ENCODE measurements around the gene TMED6.

TMED6 gene

DNA sequence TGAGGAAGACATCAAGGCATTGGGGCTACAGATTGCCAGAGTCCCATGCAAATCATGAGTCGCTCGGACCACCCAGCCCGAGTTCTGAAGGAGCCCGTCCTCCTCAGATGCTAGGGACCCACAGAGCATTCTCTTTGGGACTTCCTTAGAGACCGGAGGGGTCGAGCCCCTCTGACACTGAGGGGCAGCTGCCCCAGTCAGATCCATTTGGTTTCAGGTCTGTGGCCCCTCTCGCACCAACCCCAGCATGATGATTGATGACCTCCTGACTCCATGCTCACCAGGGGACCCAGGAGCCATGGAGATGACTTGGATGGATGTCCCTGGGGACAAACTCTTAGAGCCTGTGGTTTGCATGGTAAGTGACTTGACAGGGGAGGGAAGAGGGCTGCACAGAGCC is 29.2 kb downstream of the TMED6 start:
- DNase-seq: no peak

DNA sequence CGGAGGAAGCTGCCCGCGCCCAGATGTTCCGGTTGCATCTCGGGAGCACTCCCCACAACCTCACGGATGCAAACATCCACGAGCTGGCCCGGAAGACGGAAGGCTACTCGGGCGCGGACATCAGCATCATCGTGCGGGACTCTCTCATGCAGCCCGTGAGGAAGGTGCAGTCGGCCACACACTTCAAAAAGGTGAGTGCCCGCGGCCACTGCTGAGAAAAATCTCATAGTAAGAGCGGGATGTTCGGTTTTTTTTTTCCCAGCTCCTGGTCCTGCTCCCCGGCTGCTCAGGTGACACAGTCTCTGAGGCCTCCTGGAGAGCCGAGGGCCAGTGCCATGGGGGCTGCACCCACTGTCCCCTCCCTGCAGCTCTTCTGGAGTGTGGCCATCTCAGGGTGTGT is 30.5 kb downstream of the TMED6 start:
- DNase-seq: no peak

DNA sequence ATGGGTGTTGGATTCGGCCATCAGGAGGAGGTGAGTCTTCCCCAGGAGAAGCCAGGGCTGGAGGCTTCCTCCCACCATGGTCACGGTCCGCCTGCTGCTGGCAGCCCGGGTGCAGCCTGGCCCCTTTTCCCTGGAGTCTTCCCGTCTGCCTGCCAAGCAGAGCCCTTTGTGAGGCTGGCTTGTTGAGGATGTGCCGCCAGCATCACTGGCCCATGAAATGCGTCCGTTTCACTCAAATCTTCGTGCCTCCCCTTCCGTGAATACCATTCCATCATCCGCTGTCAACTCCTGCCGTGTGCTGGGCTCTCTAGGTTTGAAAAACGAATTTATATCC is 30.9 kb downstream of the TMED6 start:
- DNase-seq: no peak

DNA sequence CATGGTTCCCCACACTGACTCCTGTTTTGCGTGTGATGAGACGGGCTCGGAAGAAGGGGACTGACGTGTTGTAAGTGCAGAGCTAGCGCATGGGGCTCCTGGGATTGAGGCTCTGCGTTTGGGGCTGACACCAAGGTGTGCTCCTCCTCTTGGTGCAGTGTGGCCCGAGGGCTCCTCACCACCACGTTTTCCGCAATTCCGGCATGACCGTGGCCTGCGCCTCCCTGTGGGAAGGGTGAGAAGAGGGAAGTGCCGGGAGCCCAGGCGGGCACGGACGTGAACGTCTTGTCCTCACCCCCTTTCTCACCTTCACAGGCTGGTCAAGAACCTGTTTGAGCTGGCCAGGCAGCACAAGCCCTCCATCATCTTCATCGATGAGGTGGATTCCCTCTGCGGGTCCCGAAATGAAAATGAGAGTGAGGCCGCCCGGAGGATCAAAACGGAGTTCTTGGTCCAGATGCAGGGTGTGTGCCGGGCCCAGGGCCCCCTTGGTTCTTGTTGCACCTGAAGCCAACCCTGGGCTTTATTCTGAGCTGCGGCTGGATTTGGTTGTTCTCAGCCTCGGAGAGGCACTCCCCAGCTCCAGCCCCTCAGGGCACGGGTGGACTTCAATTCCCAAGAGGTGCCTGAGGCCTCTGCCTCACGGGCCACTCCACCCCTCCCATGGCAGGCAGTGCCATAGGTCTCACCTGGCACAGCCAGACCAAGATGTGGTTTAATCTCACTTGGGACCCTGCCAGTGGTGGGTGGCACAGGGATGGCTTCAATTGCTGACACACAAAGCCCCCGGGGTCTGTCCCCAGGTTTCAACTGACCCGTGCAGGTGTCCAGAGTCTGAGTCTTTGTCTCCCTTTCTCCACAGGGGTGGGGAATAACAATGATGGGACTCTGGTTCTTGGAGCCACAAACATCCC is 31.5 kb downstream of the TMED6 start:
- DNase-seq: no peak

DNA sequence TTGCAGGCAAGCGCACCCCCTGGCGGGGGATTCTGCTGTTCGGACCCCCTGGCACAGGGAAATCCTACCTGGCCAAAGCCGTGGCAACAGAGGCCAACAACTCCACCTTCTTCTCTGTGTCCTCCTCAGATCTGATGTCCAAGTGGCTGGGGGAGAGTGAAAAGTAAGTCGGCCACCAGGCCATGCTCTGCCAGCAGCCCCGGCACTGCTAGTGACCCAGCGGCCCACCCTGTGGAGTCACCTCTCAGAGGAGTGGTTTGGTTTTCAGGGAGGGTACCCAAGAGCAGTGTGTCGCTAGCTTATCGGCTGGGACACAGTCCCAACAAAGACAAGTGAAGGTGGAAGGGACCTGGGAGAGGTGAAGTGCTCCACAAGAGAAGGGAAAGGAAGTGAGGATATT is 32.2 kb downstream of the TMED6 start:
- no peak for DNase-seq

DNA sequence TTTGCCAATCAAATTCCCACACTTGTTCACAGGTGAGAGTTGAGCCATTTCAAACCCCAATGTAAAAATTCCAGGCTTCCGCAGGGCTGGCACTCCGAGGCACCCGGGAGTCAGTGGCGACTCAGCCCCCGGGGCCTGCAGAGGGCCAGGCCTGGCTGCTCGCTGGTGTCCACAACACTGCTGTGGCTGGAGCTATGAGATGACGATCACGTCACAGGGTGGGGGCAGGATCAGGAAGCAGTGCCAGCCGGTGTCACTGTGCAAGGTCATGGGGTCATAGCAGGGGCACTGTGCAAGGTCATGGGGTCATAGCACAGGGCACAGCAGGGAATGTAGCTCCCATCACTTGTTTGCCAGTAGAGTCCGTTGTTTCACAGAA is 32.7 kb downstream of the TMED6 start:
- DNase-seq: no peak

DNA sequence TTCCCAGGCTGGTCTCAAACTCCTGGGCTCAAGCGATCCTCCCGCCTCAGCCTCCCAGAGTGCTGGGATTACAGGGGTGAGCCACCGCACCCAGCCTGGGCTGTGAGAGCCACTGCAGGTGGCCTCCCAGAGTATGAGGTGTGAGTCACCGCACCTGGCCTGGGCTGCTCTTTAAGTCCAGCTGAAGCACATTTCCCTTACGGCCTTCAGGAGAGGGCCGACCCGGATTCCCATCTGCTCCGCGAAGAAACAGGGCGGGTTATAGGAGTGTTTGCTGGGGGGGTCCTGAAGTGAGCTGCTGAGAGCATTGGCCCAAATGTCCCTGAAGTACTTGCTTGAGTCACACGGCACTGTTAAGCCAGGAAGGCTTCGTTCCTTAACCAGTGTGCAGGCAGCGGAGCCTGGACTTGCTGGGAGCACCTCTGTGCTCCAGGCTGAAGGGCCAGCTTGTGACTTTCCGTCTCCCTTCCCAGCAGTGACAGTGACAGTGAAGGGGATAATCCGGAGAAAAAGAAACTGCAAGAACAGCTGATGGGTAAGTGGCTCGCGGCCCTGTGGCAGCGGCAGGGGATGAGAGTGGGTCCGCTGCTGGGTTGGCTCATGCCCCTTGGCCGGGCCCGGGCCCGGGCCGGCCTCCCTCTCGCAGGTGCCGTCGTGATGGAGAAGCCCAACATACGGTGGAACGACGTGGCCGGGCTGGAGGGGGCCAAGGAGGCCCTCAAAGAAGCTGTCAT is 33.2 kb downstream of the TMED6 start:
- no peak for DNase-seq

DNA sequence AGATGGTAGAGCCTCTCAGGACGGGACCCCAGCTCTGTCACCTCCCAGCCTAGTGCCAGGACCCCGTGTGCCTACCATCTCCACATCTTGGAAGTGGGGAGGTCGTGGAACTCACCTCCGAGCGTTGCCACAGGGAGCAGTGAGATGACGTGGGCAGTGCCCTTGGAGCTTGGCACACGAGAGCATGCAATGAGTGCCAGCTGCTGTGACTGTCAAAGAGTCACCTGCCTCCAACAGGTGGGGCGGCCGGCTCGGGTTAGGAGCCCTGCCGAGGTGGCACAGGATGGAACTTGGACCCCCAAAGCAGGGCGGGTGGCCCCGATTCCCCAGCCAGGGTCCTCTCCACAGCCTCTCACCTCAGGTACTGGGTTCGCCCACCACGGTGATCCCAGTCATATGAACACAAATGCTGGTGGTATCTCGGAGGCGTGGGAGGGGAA is 35.0 kb downstream of the TMED6 start:
- DNase-seq: no peak

DNA sequence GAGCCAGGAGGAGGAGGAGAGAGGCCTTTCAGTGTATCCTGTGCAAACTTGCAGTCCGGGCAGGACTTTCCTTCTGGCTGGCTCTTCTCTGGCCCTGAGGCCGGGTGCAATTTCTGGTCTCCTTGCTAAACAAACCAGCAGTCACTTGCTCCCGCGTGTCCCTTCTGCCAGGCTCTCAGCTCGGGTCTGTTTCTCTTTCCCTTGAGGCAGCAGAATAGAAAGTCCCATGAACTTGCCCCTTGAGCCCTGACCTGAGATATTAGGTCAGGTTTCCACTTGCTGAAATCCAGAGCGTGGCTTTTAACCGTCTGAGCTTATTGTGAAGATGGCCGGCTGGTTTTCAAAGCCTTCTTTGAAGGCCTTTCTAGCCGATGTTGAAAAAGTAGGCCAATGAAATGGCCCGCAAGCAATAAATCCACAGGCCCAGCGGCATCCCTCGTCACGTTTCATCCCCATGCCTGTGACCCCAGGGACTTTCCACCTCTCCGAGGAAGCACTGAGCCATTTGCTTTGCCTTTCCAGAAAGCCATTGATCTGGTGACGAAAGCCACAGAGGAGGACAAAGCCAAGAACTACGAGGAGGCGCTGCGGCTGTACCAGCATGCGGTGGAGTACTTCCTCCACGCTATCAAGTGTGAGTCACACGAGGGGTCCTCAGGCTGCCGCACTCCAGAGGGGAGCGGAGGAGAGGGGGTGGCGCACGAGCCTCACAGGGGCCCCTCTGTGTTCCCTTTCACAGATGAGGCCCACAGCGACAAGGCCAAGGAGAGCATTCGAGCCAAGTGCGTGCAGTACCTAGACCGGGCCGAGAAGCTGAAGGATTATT is 35.9 kb downstream of the TMED6 start:
- DNase-seq: no peak

DNA sequence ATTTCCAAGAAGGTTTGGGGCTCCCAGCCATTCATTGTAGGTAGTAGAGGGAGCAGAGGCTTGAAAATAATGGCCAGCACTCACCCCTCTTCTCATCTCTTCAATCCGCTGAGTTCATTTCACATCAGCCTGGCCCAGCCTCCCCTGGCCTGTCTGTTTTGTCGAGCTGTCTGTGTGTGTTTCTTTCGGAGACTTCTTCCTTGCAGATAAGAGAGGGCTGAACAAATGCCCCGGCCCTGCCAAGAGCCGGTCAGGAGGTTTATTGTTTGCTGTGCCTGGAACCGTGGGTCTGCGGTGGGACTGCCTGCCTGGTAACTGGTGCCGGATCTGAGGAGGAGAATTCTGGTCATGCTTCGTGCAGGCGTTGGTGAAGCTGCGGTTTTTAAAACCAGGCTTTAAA is 37.1 kb downstream of the TMED6 start:
- no peak for DNase-seq

DNA sequence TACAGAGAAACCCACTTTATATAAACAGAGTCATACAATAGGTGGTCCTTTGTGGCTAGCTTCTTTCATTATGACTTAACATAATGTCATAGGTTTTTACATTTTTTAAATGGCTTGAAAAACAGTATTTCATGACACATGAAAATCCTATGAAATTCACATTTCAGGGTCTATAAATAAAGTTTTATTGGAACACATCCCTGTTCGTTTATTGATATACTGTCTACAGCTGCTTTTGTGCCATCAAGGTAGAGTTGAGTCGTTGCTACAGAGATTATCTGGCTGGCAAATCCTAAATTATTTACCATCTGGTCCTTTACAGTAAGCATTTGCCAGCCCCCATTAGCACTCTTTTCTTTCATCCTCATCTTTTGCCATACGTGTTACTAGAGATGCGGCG is 38.1 kb downstream of the TMED6 start:
- no peak for DNase-seq

DNA sequence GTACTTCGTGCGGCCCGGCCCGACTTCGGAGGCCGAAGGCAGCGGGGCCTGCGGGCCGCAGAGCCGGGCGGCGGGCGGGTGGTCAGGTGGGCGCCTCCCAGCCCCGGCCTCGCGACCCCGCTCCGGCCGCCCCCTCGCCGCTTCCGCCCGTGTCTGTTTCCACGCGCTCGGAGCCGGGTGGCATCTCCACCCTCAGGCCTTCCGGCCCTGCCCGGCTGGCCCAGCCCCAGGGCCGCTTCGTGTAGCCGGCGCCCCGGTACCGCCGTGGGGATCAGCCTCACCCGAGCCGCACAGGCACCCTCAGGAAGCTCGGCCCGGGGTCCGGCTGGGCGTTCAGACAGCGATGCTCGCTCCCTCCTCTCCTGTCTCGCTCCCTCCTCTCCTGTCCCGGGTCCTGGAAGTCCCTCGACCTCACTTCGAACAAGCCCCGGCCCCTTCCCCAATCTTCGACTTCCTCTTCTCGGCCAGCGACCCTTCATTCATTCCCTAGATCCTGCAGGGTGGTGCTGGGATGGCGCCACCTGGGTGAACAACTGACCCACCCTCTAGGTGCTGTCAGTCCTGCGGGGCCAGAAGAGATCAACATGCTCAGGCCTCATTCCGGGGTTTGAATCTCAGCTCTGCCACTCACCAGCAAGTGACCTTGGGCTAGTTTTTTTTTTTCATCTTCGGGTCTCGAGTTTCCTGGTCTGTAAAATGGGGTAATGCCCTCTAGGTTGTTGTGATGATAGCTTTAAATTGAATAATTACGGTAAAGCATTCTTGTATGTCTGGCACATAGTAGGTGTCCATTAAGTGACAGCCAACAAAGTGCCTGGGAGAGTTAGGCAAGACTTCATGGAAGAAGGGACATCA is 39.8 kb downstream of the TMED6 start:
- DNase-seq: no peak

DNA sequence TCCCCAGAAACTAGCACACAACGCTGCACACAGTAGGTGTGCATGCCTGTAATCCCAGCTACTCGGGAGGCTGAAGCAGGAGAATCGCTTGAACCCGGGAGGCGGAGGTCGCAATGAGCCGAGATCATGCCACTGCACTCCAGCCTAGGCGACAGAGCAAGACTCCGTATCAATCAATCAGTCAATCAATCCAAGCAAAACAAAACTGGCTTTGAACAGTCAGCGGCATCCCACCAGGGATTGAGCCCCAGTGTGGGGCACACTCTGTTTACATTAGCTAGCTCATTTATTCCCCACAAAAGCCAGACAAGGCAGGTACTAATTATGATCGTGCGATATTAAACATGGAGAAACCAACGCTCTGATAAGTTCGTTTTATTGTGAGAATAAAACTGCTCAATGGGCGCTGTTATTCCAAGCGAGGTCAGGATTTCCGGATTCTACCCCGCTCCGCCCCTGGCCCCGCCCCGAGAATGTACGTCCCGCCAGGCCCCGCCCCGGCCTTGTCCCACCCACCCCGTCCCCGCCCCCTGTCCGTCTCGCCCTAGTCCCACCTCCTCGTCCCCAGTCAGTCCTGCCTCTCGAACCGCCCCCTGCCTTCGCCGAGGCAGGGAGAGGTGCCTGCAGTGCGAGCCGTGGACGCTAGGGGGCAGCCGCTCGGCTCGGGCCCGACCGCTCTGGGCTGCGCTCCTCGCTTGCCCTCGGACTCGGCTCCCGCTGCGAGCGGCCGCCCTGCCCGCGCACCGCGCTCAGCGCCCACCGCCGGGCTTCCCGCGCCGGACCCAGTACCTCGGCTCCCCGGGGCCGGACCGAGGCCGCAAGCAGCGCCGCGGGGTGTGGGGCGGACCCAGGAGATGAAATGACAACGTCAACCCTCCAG is 40.7 kb downstream of the TMED6 start, which contains the start of gene VPS4A:
Gene VPS4A (plus strand): TSS at position 698 of the 880 bp plus-strand sequence. CDS start 162 bp downstream, at position 860.
- peak; percentile 82 for DNase-seq

DNA sequence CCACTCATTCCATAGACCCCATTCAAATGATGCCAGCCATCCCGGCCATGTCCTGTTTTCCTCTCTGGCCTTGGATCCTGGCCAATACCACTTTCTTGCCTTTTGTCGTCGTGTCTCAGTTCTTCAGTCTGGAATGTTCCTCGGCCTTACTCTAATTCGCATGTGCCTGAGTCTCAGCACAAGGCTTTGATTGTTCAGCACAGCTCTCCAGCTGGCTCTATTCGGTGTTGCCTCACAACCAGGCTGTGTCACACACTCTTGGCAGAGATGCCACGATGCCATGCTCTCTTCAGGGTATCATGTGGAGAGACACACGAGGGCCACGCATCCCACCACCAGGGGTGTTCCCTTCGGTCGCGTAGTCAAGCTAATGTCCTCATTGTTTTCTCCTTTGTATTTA is 42.3 kb downstream of the TMED6 start:
- DNase-seq: no peak

DNA sequence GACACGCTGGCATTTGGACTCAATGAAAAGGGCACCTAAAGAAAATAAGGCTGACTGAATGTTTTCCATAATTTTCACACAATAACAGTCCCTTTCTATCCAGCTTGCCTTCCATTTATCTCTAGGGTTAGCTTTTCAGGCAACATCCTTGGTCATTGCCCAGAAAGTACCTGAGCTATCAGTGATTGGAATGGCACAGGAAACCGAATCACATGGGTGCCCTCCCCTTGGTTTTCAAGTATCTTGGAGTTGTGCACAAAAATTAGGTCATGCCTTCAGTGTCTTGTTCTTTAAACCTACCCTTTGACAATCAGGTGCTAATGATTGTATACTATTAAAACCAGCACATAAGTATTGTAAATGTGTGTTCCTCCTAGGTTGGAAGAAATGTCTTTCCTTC is 43.7 kb downstream of the TMED6 start:
- DNase-seq: no peak

DNA sequence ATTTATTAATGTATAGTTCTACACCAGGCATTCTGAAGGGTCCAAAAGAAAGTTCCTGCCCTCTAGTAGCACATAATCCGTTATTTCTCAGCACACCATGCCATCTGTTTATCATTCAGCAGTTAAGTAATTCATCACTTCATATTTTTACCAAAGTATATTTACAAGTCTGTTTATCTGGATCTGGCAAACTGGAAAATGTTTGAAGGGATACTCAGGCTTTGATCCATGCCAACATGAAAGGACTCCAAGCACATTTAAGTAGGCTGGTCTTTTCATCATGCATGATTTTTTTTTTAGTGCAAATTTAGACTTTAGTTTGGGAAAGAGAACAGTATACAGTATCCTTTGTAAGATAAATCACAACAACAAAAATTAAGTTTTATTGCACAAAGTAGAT is 44.5 kb downstream of the TMED6 start:
- no peak for DNase-seq

DNA sequence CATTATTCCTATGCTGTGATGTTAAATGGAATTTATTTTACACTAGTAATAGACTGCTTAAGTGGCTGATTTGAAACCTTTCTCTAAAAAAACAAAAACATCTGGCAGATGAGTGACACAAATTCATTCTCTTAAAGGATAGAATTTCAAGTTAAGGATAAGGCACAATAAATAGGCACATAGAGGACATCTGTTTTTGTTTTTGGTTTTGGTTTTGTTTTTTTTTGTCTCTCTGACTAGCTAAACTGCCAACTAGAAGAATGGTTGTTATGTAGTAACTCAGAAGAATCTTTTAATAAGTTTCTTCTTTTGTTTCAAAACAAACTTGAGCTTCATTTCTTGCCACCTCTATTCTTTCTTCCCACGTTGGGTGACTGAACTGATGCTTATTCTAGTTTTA is 45.6 kb downstream of the TMED6 start:
- no peak for DNase-seq

DNA sequence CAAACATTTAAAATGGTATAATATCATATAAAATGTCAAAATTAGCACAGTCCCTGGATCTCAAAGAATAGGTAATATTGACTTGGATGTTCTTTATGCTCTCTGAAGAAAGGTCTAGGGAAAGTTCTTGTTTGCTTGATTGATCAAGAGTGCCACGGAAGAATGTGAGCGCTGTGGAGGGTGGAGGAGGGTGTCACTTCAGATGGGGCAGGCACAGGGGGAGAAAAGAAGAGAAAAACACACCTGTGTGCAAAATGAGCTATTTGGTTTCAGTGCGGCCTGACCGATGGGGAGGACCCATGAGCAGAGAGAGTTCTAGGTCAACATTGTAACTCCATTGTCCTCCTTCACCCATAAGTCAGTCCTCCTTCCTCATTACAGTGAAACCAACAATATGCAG is 49.3 kb downstream of the TMED6 start:
- no peak for DNase-seq

DNA sequence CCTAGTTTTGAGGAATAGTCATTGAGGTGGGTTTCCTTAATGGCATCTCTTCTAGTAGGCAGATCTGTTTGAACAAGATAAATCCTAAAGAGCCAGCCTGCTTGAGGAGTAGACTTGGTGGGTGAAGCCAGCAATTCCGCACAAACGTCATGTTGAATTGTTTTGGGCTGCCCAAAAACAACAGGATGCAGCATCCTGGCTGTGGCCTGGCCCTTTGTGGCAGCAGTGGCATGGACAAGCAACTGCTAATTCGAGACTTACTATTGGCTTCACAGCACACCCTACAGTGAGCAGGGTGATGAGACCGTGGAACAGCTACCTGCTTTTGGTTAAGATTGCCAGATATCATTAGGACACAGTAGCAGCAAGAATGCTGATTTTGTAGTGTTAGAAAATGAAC is 49.7 kb downstream of the TMED6 start:
- DNase-seq: no peak

DNA sequence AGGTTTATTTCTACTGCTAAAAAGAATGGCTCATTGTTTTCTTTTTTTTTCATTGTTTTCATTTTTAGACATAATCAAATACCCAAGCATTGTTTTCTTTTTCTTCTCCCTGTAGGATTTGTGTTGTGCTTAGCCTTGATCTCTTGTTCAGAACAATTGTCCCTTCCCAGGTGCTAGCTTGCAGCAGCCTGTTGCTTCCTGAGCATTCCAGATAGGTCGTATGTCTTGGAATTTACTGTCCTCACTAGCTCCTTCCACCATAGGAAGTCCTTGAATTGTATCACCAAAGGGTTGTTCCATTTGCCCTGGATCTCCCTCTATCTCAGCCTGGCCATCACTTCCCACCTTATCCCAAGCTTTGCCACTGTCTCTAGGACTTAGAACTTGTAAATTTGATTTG is 50.4 kb downstream of the TMED6 start:
- no peak for DNase-seq

DNA sequence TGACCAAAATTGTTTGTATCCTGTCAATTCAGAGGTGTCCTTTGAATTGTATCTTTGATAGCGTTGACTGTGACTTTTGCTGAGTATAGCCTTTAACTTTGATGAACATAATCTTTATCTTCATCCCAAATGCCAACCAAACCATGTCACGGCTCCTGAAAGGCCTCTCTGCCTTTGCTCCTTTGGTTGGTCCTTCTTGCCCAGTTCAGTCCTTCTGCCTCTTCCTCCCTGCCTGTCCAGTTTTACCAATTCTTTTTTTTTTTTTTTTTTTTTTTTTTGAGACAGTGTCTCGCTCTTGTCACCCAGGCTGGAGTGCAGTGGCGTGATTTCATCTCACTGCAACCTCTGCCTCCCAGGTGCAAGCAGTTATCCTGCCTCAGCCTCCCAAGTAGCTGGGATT is 53.3 kb downstream of the TMED6 start:
- no peak for DNase-seq
